ENCODE measurements around the gene CRTC1. TPM values are rescaled to one million over a fixed set of nuclear protein-coding genes. Genes with fewer than 3 reads are reported as not detected.

CRTC1 gene
- total RNA-seq, 4 donors from 2014 or later, result 2.8 to 8.8 (median 3.7) TPM

DNA sequence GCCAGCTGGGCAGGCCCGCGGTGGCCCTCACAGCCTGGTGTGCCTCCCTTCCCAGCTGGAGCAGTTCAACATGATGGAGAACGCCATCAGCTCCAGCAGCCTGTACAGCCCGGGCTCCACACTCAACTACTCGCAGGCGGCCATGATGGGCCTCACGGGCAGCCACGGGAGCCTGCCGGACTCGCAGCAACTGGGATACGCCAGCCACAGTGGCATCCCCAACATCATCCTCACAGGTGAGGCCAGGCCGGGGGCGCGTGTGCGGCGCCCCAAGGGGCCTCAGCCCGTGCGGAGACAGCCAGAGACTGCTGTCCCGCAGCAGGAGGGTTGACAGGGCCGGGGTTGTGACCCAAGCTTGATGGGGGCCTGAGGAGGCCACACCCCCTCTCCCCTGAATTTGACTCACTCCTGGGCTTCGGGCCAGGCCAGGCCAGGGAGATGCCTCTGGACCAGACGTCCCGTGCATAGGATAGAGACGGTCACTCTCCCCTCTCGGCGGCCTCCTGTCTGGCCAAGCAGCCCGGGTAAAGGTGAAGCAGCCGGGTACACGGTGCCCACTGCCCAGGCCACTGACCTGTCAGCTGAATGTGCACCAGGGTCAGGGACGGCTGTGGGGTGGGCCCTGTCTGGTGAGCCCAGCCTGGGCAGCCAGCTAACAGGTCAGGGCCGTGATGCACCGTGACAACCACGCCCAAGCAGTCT lies 92.3 kb downstream of the CRTC1 start:
- DNase-seq (no peak), ATAC-seq (no peak)
- H3K4me3 ChIP-seq, result no peak overlapping the region
- H3K27me3 ChIP-seq, result no peaks in the 10 kb centered on the region
- TF ChIP-seq POLR2A (IDR thresholded peaks at IDR 0.05), result no peak
- TF ChIP-seq, protein P1, sequence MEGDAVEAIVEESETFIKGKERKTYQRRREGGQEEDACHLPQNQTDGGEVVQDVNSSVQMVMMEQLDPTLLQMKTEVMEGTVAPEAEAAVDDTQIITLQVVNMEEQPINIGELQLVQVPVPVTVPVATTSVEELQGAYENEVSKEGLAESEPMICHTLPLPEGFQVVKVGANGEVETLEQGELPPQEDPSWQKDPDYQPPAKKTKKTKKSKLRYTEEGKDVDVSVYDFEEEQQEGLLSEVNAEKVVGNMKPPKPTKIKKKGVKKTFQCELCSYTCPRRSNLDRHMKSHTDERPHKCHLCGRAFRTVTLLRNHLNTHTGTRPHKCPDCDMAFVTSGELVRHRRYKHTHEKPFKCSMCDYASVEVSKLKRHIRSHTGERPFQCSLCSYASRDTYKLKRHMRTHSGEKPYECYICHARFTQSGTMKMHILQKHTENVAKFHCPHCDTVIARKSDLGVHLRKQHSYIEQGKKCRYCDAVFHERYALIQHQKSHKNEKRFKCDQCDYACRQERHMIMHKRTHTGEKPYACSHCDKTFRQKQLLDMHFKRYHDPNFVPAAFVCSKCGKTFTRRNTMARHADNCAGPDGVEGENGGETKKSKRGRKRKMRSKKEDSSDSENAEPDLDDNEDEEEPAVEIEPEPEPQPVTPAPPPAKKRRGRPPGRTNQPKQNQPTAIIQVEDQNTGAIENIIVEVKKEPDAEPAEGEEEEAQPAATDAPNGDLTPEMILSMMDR (IDR thresholded peaks at IDR 0.05 in 4 of 5, conservative IDR thresholded peaks at IDR 0.05 in 1 of 5), result no peak
- intact Hi-C loops (cut with DNase I; ENCODE audit: low total_unique reads), result no loop called here
- no peaks in the 10 kb centered on the region for H3K9me3 ChIP-seq
- in situ Hi-C loops (cut with MboI; ENCODE audit: low sequenced_read_pairs in 4 of 4), result no loop called here
- no peaks in the 10 kb centered on the region for H3K36me3 ChIP-seq
- H3K27ac ChIP-seq, result no peak overlapping the region
- H3K4me1 ChIP-seq, result no peaks in the 10 kb centered on the region

GRCh38 chr19:18776288-18776594 lies 92.8 kb downstream of the CRTC1 start:
- Histone ChIP-seq H3K4me1 (no peaks in the 10 kb centered on the region), H3K9me3 (no peaks in the 10 kb centered on the region), H3K36me3 (no peaks in the 10 kb centered on the region), H3K27ac (no peak overlapping the region), H3K4me3 (no peak overlapping the region), H3K27me3 (no peaks in the 10 kb centered on the region)
- in situ Hi-C loops (cut with MboI; ENCODE audit: low sequenced_read_pairs in 4 of 4), result no loop called here
- intact Hi-C loops (cut with DNase I; ENCODE audit: low total_unique reads), result no loop called here
- no peak for ATAC-seq
- TF ChIP-seq POLR2A (IDR thresholded peaks at IDR 0.05), result no peak
- TF ChIP-seq, protein P1 (IDR thresholded peaks at IDR 0.05 in 4 of 5, conservative IDR thresholded peaks at IDR 0.05 in 1 of 5), result no peak
- no peak for DNase-seq

DNA sequence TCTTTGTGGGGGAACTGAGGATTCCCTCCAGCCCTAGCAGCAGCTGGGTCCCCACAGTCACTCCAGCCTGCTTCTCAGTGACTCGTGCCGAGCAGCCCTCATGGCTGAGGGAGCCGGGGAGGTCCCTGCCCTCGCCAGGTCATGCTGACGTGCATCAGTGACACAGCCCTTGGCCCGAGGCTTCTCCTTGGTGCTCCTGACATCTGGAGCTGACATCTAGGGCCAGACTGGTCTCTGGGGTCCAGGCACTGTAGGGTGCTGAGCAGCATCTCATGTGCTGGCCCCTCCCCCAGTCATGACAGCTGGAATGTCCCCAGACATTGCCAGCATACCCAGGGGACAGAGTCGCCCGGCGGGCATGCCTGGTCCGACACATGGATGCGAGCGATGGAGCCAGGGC lies 93.3 kb downstream of the CRTC1 start:
- TF ChIP-seq, protein P1 (IDR thresholded peaks at IDR 0.05 in 4 of 5, conservative IDR thresholded peaks at IDR 0.05 in 1 of 5), result no peak
- TF ChIP-seq POLR2A (IDR thresholded peaks at IDR 0.05), result no peak
- H3K4me3 ChIP-seq, result no peak overlapping the region
- H3K36me3 ChIP-seq, result no peaks in the 10 kb centered on the region
- ATAC-seq (no peak), DNase-seq (no peak)
- H3K27ac ChIP-seq, result no peak overlapping the region
- H3K4me1 ChIP-seq, result no peaks in the 10 kb centered on the region
- intact Hi-C loops (cut with DNase I; ENCODE audit: low total_unique reads), result no loop called here
- no peaks in the 10 kb centered on the region for H3K27me3 ChIP-seq
- no peaks in the 10 kb centered on the region for H3K9me3 ChIP-seq
- in situ Hi-C loops (cut with MboI; ENCODE audit: low sequenced_read_pairs in 4 of 4), result no loop called here

DNA sequence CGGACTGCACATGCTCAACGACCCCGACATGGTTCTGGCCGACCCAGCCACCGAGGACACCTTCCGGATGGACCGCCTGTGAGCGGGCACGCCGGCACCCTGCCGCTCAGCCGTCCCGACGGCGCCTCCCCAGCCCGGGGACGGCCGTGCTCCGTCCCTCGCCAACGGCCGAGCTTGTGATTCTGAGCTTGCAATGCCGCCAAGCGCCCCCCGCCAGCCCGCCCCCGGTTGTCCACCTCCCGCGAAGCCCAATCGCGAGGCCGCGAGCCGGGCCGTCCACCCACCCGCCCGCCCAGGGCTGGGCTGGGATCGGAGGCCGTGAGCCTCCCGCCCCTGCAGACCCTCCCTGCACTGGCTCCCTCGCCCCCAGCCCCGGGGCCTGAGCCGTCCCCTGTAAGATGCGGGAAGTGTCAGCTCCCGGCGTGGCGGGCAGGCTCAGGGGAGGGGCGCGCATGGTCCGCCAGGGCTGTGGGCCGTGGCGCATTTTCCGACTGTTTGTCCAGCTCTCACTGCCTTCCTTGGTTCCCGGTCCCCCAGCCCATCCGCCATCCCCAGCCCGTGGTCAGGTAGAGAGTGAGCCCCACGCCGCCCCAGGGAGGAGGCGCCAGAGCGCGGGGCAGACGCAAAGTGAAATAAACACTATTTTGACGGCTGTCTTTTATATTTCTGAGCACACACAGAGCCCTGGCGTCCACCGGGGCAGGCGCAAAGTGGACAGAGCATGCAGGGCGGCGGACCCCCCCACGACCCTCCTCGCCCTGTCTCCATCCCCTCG lies 94.0 kb downstream of the CRTC1 start:
- H3K27ac ChIP-seq, result no peak overlapping the region
- no peaks in the 10 kb centered on the region for H3K4me1 ChIP-seq
- intact Hi-C loops (cut with DNase I; ENCODE audit: low total_unique reads), result no loop called here
- H3K27me3 ChIP-seq, result no peaks in the 10 kb centered on the region
- in situ Hi-C loops (cut with MboI; ENCODE audit: low sequenced_read_pairs in 4 of 4), result no loop called here
- DNase-seq, result no peak
- no peak overlapping the region for H3K4me3 ChIP-seq
- TF ChIP-seq, protein P1 (IDR thresholded peaks at IDR 0.05 in 4 of 5, conservative IDR thresholded peaks at IDR 0.05 in 1 of 5), result no peak
- TF ChIP-seq POLR2A (IDR thresholded peaks at IDR 0.05), result no peak
- H3K9me3 ChIP-seq, result no peaks in the 10 kb centered on the region
- H3K36me3 ChIP-seq, result no peaks in the 10 kb centered on the region
- no peak for ATAC-seq
